NCI-H1048 (cell line): ENCODE measurements around the gene ITPR3.

Experiments
- DNase-seq: peaks from one replicate; lab custom pipeline; 2025; lab: John Stamatoyannopoulos, UW

ITPR3 gene

DNA sequence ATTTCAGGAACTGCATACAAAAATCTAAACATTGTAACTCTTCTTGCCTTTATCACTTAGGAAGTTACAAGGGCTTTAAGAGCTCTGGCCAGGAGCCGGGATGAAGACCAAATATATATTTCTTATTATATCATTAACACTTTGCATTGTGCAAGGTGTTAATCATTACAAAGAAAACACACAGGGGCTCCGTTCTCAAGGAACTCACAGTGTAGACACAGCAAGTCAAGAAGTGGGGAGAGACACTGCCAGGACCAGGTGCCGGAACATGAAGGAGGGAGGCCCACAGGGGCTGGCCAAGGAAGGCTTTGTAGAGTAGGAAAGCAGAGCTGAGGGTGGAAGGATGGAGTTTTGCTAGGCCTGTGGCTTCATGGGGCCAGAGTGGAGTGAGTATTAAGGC lies 17.4 kb downstream of the ITPR3 start:
- no peak for DNase-seq

DNA sequence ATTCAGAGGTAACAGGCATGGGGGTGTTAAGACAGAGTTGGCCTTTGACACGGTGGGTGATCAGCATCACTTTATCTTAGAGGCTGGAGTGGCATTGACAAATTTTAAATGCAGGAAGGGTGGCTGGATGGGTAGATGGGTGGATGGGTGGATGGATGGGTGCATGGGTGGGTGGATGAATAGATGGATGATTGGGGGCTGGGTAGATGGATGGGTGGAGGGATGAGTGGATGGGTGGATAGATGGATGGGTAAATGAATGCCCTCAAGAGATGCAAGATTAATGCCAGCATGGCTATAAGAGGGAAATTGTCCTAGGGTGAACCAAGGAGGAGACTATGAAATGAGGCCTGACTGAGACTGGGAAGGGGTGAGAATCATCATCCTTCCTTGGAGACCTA lies 18.4 kb downstream of the ITPR3 start:
- no peak for DNase-seq

- DNase-seq = no peak
Measured at GRCh38 chr6:33640361-33640760, 19.2 kb downstream of the ITPR3 start.

DNA sequence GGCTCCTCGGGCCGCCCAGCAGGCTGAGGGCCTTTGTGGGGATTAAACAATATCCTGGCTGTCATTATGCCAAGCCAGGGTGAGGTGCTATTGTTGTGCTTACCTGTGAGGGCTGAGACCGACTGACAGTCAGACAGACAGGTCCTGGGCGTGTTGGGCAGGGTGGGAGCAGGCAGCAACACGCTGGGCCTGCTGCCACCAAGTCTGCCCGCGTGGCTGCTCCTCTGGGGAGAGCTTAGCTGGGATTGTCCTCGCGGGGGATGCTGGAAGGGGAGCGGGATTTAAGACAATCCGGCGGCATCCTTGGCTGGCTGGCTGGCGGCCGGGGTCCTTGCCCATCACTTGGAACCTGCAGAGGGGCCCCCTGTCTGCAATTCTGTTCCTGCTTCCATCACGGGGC lies 20.0 kb downstream of the ITPR3 start:
- no peak for DNase-seq

DNA sequence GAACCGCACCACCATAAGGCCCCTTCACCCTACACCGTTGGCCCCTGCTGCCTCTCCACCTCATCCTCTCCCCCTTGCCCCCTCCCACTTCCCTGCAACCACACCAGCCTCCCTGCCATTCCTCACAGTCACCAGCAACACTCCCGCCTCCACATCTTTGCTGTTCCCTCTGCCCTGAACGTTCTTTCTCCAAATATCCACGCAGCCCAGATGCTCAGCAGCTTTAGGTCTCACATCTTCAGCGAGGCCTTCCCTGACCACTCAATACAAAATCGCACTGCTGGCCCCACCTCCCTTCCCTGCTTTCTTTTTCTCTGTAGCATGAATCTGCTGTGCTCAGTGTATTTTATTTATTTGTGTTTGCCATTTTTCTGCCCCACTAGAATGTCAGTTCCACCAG lies 20.5 kb downstream of the ITPR3 start:
- DNase-seq = no peak

DNA sequence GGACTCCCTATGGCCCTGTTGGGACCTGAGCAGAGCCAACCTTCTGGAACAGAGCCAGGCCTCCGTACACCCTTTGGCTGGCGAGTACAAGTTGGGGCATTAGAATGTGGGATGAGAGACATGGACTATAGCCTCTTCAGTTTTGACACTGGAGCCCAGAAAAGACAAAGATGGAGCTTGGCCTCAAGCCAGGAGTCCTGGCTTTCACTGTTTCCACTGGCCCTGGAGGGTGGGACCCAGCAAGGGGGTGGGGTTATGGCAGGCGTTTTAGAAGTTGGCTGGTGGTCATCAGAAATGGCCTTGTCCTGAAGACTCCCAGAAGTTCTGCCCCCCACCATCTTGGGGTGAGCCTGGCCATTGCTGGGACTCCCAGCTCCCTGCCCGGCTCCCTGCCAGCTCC lies 21.8 kb downstream of the ITPR3 start:
- no peak for DNase-seq

DNA sequence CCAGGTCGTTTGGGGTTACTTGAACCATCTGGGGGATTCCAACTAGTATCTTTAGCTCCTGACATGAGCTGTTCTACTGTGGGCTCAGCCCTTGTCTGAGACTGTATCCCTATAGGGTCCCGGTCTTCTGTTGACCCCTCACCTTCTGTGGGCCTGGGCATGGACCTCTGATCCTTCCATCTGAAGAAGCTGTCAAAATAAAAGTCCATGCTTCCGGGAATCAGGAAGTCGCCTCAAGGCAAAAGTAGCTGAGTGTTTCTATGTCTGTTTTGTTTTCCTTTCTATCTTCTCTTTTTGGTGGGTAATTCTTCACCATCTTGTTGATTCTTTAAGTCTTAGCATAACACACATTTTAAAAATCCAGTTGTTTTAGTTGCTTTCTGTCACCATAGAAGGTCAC lies 30.3 kb downstream of the ITPR3 start:
- DNase-seq = no peak

- no peak for DNase-seq
Measured at GRCh38 chr6:33652002-33652401, 30.9 kb downstream of the ITPR3 start.

DNA sequence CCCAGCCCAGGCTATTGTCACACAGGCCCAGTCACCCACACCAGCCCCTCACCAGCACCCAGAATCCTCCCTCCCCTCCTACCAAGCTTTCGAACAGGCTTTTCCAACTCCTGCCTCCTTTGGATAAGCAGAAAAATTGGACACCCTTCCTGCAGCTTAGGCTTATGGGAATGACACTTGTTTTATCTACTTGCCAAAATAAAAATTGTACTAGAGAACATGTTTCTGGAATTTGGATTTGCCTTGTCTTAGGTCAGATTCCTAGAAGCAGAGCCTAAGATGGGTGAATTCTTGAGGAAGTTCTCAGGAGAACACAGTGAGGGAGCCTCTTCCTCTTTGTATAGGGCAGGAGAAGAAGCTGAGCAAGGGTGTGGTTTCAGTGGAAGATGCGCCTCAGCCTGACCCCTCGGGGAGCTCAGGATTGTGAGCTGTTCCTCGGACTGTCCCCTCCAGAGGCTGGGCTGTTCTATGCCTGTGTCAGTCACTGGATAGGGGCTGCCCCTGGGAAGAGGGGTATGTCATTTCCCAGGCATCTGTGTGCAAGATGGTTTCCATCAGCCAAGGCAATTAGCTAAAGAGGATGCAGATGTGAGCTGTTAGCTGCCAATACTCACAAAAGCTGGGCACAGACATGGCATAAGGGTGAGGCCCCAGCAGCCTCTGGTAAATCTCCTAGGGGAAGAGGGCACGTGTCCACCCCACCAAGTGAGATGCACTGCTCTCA lies 33.9 kb downstream of the ITPR3 start:
- no peak for DNase-seq

DNA sequence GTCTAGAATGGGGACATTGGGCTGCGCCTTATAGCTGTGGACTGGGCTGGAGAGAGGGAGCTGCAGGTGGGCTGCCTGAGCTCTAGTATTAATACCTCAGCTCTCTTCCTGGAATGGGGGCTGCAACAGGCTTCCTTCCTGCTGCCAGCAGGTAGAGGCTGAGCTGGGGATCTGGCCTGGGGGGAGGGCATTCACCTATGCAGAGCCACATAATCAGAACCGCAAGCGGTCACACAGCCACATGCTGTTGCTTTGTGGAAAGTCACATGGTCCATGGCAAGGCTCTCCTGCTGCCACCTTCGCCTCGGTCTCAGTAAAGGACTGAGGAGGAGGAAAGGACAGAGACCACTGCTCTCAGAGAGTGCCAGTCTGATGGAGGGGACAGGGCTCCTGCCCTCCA lies 35.7 kb downstream of the ITPR3 start:
- DNase-seq = no peak

DNA sequence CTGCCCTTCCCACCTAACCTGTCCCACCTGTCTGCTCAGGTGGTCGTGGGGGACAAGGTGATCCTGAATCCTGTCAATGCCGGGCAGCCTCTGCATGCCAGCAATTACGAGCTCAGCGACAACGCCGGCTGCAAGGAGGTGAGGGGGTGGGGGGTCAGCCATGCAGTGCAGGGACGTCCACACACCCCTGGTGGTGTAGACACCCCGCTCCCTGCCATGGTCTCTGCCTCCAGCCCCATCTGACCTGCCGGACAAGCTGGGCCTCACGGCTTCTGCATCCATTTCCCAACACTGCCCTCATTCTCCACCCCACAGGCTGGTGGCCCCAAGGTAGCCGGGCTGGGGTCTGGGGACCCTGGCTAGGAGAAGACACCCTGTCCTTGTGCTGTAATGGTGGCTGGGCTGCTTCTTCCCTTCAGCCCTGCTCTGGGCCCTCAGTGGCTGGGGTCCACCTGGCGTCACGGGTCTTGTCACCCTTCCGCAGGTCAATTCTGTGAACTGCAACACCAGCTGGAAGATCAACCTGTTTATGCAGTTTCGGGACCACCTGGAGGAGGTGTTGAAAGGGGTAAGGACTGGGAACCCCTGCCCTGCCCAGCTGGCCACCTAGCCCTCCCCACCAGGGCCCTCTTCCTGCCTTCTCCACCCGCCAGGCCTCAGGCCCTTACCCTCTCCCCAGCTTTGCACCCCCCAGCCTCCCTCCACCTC lies 38.0 kb downstream of the ITPR3 start:
- DNase-seq = no peak

DNA sequence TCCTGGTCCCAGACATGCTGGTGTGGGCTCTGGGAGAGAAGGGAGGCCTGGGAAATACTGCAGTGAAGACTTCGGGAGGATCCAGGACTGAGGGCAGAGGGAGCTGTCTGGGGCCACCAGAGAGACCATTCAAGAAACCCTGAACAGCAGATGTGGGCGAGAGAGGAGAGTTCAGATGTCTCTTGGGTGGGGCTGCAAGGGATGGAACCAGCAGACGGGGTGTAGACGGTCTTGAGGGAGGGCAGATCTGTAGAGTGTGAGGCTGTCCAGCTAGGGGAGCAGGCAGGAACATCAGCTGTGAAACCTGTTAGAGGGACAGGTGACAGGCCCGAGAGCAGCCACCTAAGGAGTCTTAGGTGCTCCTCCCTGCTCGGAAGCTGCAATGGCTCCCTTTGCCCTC lies 38.9 kb downstream of the ITPR3 start:
- DNase-seq = no peak

DNA sequence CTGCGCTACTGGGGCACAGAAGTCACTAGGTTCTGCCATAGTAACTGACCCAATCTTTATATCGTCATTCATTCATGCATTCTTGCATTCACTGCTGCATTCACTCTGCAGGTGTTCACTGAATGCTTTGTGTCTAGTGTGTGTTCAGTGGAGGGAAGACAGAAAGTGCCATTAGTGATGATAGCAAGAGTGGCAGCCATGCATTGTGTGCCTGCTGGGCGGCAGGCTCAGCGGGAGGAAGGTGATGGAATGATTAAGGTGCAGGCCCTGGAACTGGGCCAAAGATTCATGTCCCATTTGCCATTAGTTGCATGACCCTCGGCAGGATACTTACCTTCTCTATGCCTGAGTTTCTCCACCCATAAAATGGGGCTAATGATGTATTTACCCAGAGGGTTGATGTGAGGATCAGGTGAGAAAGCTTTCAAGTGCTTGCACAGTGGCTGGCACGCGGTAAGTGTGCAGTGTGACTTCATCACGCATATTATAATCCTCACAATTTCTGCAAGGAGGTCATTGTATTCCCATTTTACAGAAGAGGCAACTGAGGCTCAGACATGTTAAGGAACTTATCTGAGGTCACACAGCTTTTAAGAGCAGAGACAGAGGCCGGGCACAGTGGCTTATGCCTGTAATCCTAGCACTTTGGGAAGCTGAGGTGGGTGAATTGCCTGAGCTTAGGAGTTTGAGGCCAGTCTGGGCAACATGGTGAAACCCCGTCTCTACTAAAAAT lies 40.1 kb downstream of the ITPR3 start:
- DNase-seq = no peak

- no peak for DNase-seq
Measured at GRCh38 chr6:33662318-33662717, 41.2 kb downstream of the ITPR3 start.

DNA sequence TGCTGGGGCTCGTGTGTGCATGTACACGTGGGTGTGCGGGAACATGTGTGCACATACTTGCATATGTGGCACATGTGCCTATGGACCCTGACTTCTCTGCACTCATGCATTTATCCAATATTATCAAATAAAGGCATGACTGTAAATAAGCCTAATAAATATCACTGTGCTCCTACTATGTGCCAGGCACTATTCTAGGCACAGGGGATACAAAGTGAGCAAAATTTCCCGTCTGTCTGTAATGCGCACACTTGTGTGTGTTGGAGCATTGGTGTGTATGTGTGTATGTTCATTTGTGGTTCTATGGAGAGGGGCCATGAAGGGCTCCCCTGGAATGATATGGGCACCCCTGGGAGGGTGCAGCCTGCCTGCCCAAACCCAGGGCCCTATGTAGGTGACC lies 41.9 kb downstream of the ITPR3 start:
- DNase-seq = no peak

GRCh38 chr6:33663727-33664449 lies 42.8 kb downstream of the ITPR3 start:
- DNase-seq = no peak

GRCh38 chr6:33664506-33665057 lies 43.5 kb downstream of the ITPR3 start:
- DNase-seq = no peak

DNA sequence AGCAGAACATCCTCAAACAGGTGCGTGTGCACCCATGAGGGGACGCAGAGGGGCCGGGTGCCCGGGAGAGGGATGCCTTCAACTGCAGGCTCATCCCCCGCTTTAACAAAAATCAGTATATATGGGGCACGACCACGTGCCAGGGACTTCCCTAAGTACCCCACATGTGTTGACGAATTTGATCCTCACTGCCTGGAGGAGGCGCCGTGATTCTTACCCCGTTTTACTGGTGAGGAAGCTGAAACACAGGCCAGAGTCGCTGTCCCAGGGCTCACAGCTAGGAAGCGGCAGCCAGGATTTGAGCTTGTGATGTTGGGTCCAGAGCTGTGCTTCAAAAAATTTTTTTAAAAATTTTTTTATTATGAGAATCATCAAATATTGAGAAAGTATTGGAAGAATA lies 44.8 kb downstream of the ITPR3 start:
- DNase-seq = no peak

GRCh38 chr6:33667072-33667471 lies 46.0 kb downstream of the ITPR3 start:
- DNase-seq = no peak

DNA sequence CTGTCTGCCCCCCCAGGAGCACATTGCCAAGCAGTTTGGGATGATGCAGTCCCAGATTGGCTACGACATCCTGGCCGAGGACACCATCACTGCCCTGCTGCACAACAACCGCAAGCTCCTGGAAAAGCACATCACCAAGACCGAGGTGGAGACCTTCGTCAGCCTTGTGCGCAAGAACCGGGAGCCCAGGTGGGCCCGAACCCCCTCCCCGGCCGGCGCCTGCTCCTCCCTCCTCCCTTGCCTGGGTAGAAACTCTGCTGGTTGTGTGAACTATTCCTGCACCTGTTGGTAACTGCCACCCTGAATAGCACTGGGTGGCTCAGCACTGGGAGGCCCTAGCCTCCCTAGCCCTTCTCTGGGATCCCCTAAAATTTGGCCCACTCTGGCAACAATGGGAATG lies 46.7 kb downstream of the ITPR3 start:
- DNase-seq = no peak

GRCh38 chr6:33668328-33668727 lies 47.2 kb downstream of the ITPR3 start:
- no peak for DNase-seq

DNA sequence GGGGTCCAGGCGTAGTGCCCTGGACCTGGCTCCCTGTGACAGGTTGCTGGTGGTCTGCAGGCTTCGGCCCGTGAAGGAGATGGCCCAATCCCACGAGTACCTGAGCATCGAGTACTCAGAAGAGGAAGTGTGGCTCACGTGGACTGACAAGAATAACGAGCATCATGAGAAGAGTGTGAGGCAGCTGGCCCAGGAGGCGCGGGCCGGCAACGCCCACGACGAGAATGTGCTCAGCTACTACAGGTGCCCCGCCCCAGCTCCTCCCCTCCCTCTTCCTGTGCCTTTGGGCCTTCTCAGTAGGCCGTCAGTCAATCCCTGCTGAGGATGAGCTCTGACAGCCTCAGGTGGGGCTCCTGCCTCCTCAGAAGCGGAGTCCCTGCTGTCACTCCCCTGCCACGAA lies 47.8 kb downstream of the ITPR3 start:
- no peak for DNase-seq
